ENCODE data around the gene CCL21. TPM values are rescaled to one million over a fixed set of nuclear protein-coding genes. Genes with fewer than 3 reads are reported as not detected.

CCL21 gene
- total and polyA plus RNA-seq, 10 of the 15 experiments (the other 5 are each of a cell fraction or from before 2014, with no cell fraction given), result 0.26 TPM; not detected in 9

GRCh38 chr9:34707130-34707529, 2.8 kb downstream of the CCL21 start:
- no peaks in the 10 kb centered on the region for H4K20me1 ChIP-seq (ENCODE audit: control insufficient read depth, insufficient read depth)
- ATAC-seq (no peak), DNase-seq (ENCODE audit: low read depth, low spot score) (no peak), FAIRE-seq (no peak)
- BruUV-seq (replicated peaks), result no TSS peak
- 4% methylated on average over 2 of the region's 2 CpGs for WGBS (ENCODE audit: insufficient coverage, insufficient replicate concordance, low lambda C conversion rate, missing lambda C conversion rate)
- no peaks in the 10 kb centered on the region for H3K36me3 ChIP-seq (ENCODE audit: control insufficient read depth in 2 of 2, insufficient read depth in 2 of 2, low read length in 1 of 2)
- H3K27me3 ChIP-seq (replicated peaks in 1 of 2; ENCODE audit: control insufficient read depth in 2 of 2, insufficient read depth in 2 of 2, low read length in 1 of 2), result peaks cover 0 to 1% of the 10 kb centered on the region in 2 experiments; a peak in 1 of 4 replicates
- H3K4me3 ChIP-seq, result no peak overlapping the region
- ChIA-PET SMC1A (ENCODE audit: uncharacterized antibody, unreplicated experiment) (no interaction called here), CTCF (interaction anchor here (1.4 kb wide), 1 partner anchor 9 kb away, joined by 3 read pairs; no protein-coding TSS in a partner anchor), RAD21 (ENCODE audit: unreplicated experiment) (no interaction called here), POLR2A (no interaction called here)
- no peak overlapping the region for H3K27ac ChIP-seq (ENCODE audit: control insufficient read depth, insufficient read depth)
- H2AFZ ChIP-seq (ENCODE audit: control insufficient read depth, low read depth, low read length), result no peak overlapping the region
- no peaks in the 10 kb centered on the region for H3K9me3 ChIP-seq (replicated peaks; ENCODE audit: control insufficient read depth, insufficient read depth, low read length)
- no peaks in the 10 kb centered on the region for H3K4me1 ChIP-seq (ENCODE audit: control insufficient read depth, insufficient read depth, low read length)
- H3K79me2 ChIP-seq (ENCODE audit: control insufficient read depth, insufficient read depth, low read length), result no peaks in the 10 kb centered on the region
- intact Hi-C loops (cut with micrococcal nuclease; ENCODE audit: unreplicated experiment), result no loop called here
- in situ Hi-C loops (cut with MboI), result no loop called here
- no peak overlapping the region for H3K9ac ChIP-seq (ENCODE audit: control insufficient read depth, insufficient read depth, low read length)
- TF ChIP-seq HDAC2 (IDR thresholded peaks at IDR 0.05) (no peak), BMI1 (IDR thresholded peaks at IDR 0.05; ENCODE audit: borderline replicate concordance) (no peak), JUNB (IDR thresholded peaks at IDR 0.05) (no peak), EP300 (IDR thresholded peaks at IDR 0.05; ENCODE audit: borderline replicate concordance in 1 of 2, control insufficient read depth in 1 of 2, low read depth in 2 of 2, low read length in 2 of 2) (no peak), MTA2 (IDR thresholded peaks at IDR 0.05; ENCODE audit: low read depth) (no peak), WRNIP1 (IDR thresholded peaks at IDR 0.05; ENCODE audit: borderline replicate concordance, low read depth, low read length) (no peak), RAD21 (IDR thresholded peaks at IDR 0.05; ENCODE audit: insufficient read depth, low read depth, low read length) (no peak), SPI1 (IDR thresholded peaks at IDR 0.05; ENCODE audit: borderline replicate concordance, insufficient read depth, low read depth, low read length) (no peak), SMC3 (IDR thresholded peaks at IDR 0.05; ENCODE audit: borderline replicate concordance, low read length) (no peak), ATF3 (IDR thresholded peaks at IDR 0.05; ENCODE audit: borderline replicate concordance, extremely low read depth, low read depth, low read length) (no peak), EZH2 (IDR thresholded peaks at IDR 0.05; ENCODE audit: borderline replicate concordance, control insufficient read depth, low read depth, low read length) (no peak), PML (IDR thresholded peaks at IDR 0.05; ENCODE audit: low read length) (no peak), HDGF (IDR thresholded peaks at IDR 0.05) (no peak), USF2 (IDR thresholded peaks at IDR 0.05; ENCODE audit: borderline replicate concordance, low read depth, low read length) (no peak), IKZF1 (conservative IDR thresholded peaks at IDR 0.05) (no peak), SREBF2 (IDR thresholded peaks at IDR 0.05; ENCODE audit: low read length) (no peak), ZBTB33 (IDR thresholded peaks at IDR 0.05) (no peak), ZBED1 (IDR thresholded peaks at IDR 0.05; ENCODE audit: borderline replicate concordance) (no peak)
- TF ChIP-seq, protein P1, sequence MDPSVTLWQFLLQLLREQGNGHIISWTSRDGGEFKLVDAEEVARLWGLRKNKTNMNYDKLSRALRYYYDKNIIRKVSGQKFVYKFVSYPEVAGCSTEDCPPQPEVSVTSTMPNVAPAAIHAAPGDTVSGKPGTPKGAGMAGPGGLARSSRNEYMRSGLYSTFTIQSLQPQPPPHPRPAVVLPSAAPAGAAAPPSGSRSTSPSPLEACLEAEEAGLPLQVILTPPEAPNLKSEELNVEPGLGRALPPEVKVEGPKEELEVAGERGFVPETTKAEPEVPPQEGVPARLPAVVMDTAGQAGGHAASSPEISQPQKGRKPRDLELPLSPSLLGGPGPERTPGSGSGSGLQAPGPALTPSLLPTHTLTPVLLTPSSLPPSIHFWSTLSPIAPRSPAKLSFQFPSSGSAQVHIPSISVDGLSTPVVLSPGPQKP (IDR thresholded peaks at IDR 0.05; ENCODE audit: low read depth, low read length), result no peak
- TF ChIP-seq, protein P2, sequence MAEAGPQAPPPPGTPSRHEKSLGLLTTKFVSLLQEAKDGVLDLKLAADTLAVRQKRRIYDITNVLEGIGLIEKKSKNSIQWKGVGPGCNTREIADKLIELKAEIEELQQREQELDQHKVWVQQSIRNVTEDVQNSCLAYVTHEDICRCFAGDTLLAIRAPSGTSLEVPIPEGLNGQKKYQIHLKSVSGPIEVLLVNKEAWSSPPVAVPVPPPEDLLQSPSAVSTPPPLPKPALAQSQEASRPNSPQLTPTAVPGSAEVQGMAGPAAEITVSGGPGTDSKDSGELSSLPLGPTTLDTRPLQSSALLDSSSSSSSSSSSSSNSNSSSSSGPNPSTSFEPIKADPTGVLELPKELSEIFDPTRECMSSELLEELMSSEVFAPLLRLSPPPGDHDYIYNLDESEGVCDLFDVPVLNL (IDR thresholded peaks at IDR 0.05; ENCODE audit: low read depth, low read length), result no peak
- H3K4me2 ChIP-seq (ENCODE audit: control insufficient read depth, insufficient read depth), result no peak overlapping the region
